Measurements from ENCODE around the gene COQ9.

The COQ9 gene

GRCh38 chr16:57479205-57479975 is 32.1 kb downstream of the COQ9 start (continued):
- TF ChIP-seq ZNF76 (tag by site-specific recombination; IDR thresholded peaks at IDR 0.05; ENCODE audit: borderline replicate concordance, low read depth) (0 out of 2 replicates have a peak, but pooled peaks have one; percentile 20), ZNF248 (tag by site-specific recombination; IDR thresholded peaks at IDR 0.05) (no peak), FEZF1 (tag by site-specific recombination; IDR thresholded peaks at IDR 0.05) (no peak), ZFP37 (tag by site-specific recombination; IDR thresholded peaks at IDR 0.05) (no peak), ZNF324 (tag by site-specific recombination; IDR thresholded peaks at IDR 0.05) (no peak), SP2 (tag by site-specific recombination; IDR thresholded peaks at IDR 0.05) (peak; percentile 76), ZNF555 (tag by site-specific recombination; conservative IDR thresholded peaks at IDR 0.05) (no peak), ZNF223 (tag by site-specific recombination; IDR thresholded peaks at IDR 0.05) (no peak), GLI2 (tag by site-specific recombination; IDR thresholded peaks at IDR 0.05; ENCODE audit: borderline replicate concordance, low read depth) (no peak), PRDM2 (tag by site-specific recombination; IDR thresholded peaks at IDR 0.05; ENCODE audit: borderline replicate concordance) (no peak), KLF16 (tag by site-specific recombination; IDR thresholded peaks at IDR 0.05) (no peak), ZNF626 (tag by site-specific recombination; IDR thresholded peaks at IDR 0.05) (no peak), ZNF366 (tag by site-specific recombination; conservative IDR thresholded peaks at IDR 0.05) (peak; percentile 69), ZNF398 (tag by site-specific recombination; IDR thresholded peaks at IDR 0.05) (peak; percentile 81), WT1 (tag by site-specific recombination; IDR thresholded peaks at IDR 0.05) (no peak), KLF9 (tag by site-specific recombination; IDR thresholded peaks at IDR 0.05; ENCODE audit: low read depth) (no peak), ZNF629 (tag by site-specific recombination; IDR thresholded peaks at IDR 0.05) (no peak)
- TF ChIP-seq, protein P1, sequence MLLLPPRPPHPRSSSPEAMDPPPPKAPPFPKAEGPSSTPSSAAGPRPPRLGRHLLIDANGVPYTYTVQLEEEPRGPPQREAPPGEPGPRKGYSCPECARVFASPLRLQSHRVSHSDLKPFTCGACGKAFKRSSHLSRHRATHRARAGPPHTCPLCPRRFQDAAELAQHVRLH (tag by site-specific recombination; IDR thresholded peaks at IDR 0.05) = no peak
- TF ChIP-seq, protein P2, sequence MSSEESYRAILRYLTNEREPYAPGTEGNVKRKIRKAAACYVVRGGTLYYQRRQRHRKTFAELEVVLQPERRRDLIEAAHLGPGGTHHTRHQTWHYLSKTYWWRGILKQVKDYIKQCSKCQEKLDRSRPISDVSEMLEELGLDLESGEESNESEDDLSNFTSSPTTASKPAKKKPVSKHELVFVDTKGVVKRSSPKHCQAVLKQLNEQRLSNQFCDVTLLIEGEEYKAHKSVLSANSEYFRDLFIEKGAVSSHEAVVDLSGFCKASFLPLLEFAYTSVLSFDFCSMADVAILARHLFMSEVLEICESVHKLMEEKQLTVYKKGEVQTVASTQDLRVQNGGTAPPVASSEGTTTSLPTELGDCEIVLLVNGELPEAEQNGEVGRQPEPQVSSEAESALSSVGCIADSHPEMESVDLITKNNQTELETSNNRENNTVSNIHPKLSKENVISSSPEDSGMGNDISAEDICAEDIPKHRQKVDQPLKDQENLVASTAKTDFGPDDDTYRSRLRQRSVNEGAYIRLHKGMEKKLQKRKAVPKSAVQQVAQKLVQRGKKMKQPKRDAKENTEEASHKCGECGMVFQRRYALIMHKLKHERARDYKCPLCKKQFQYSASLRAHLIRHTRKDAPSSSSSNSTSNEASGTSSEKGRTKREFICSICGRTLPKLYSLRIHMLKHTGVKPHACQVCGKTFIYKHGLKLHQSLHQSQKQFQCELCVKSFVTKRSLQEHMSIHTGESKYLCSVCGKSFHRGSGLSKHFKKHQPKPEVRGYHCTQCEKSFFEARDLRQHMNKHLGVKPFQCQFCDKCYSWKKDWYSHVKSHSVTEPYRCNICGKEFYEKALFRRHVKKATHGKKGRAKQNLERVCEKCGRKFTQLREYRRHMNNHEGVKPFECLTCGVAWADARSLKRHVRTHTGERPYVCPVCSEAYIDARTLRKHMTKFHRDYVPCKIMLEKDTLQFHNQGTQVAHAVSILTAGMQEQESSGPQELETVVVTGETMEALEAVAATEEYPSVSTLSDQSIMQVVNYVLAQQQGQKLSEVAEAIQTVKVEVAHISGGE (tag by site-specific recombination; conservative IDR thresholded peaks at IDR 0.05; ENCODE audit: low read depth) = no peak
- TF ChIP-seq, protein P3, sequence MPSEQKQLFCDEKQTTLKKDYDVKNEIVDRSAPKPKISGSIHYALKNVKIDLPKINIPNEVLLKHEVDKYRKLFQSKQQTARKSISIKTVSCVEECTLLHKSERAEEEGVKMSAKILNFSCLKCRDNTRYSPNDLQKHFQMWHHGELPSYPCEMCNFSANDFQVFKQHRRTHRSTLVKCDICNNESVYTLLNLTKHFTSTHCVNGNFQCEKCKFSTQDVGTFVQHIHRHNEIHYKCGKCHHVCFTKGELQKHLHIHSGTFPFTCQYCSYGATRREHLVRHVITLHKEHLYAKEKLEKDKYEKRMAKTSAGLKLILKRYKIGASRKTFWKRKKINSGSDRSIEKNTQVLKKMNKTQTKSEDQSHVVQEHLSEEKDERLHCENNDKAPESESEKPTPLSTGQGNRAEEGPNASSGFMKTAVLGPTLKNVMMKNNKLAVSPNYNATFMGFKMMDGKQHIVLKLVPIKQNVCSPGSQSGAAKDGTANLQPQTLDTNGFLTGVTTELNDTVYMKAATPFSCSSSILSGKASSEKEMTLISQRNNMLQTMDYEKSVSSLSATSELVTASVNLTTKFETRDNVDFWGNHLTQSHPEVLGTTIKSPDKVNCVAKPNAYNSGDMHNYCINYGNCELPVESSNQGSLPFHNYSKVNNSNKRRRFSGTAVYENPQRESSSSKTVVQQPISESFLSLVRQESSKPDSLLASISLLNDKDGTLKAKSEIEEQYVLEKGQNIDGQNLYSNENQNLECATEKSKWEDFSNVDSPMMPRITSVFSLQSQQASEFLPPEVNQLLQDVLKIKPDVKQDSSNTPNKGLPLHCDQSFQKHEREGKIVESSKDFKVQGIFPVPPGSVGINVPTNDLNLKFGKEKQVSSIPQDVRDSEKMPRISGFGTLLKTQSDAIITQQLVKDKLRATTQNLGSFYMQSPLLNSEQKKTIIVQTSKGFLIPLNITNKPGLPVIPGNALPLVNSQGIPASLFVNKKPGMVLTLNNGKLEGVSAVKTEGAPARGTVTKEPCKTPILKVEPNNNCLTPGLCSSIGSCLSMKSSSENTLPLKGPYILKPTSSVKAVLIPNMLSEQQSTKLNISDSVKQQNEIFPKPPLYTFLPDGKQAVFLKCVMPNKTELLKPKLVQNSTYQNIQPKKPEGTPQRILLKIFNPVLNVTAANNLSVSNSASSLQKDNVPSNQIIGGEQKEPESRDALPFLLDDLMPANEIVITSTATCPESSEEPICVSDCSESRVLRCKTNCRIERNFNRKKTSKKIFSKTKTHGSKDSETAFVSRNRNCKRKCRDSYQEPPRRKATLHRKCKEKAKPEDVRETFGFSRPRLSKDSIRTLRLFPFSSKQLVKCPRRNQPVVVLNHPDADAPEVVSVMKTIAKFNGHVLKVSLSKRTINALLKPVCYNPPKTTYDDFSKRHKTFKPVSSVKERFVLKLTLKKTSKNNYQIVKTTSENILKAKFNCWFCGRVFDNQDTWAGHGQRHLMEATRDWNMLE (tag by site-specific recombination; conservative IDR thresholded peaks at IDR 0.05; ENCODE audit: low read depth) = no peak
- TF ChIP-seq, protein P4, sequence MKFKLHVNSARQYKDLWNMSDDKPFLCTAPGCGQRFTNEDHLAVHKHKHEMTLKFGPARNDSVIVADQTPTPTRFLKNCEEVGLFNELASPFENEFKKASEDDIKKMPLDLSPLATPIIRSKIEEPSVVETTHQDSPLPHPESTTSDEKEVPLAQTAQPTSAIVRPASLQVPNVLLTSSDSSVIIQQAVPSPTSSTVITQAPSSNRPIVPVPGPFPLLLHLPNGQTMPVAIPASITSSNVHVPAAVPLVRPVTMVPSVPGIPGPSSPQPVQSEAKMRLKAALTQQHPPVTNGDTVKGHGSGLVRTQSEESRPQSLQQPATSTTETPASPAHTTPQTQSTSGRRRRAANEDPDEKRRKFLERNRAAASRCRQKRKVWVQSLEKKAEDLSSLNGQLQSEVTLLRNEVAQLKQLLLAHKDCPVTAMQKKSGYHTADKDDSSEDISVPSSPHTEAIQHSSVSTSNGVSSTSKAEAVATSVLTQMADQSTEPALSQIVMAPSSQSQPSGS (tag by site-specific recombination; IDR thresholded peaks at IDR 0.05; ENCODE audit: low read depth) = no peak
